Activated CD4-positive, alpha-beta memory T cell treated with anti-CD3 and anti-CD28 coated beads for 36 hours (primary cell): ENCODE data around the gene KNTC1. TPM values are rescaled to one million over a fixed set of nuclear protein-coding genes. Genes with fewer than 3 reads are reported as not detected.

Experiments
- CTCF ChIA-PET: fragments of 350-600 bp; sonication (Branson Sonifier 250); formaldehyde crosslinking; loops from one replicate; lab custom pipeline; 2021; ENCODE audit warnings: antibody characterized with exemption, inconsistent platforms; lab: Charles Lee
- POLR2A ChIA-PET: fragments of 350-600 bp; sonication (Branson Sonifier 250); formaldehyde crosslinking; loops from one replicate; lab custom pipeline; 2021; ENCODE audit warnings: antibody characterized with exemption; lab: Charles Lee
- DNase-seq: peaks from one replicate; pipeline ENCODE4 v3.0.0-alpha.2; 2020
- H3K27ac Mint-ChIP-seq: one replicate; pipeline ENCODE4 v1.8.0; 2021; ENCODE audit warnings: mixed read lengths
- H3K27me3 Mint-ChIP-seq: one replicate; pipeline ENCODE4 v1.8.0; 2021; ENCODE audit warnings: mixed read lengths
- H3K36me3 Mint-ChIP-seq: one replicate; pipeline ENCODE4 v1.8.0; 2021; ENCODE audit warnings: mixed read lengths
- H3K4me1 Mint-ChIP-seq: one replicate; pipeline ENCODE4 v1.8.0; 2021; ENCODE audit warnings: low read depth, mixed read lengths
- H3K4me3 Mint-ChIP-seq: one replicate; pipeline ENCODE4 v1.8.0; 2021; ENCODE audit warnings: mild to moderate bottlenecking, mixed read lengths
- H3K9me3 Mint-ChIP-seq: one replicate; pipeline ENCODE4 v1.8.0; 2021; ENCODE audit warnings: mixed read lengths
- intact Hi-C: fragments of 100-400 bp; cut with micrococcal nuclease; formaldehyde crosslinking; loops from one replicate; pipeline ENCODE4 v1.15.1; 2023
- total RNA-seq, 2 experiments: library from RNA; stranded (reverse); gene quantifications; one replicate each; pipeline ENCODE4 v1.2.3, GENCODE V29; 2021

Gene KNTC1
- total RNA-seq, 2 experiments from 2014 or later, result 136 to 147 TPM

DNA sequence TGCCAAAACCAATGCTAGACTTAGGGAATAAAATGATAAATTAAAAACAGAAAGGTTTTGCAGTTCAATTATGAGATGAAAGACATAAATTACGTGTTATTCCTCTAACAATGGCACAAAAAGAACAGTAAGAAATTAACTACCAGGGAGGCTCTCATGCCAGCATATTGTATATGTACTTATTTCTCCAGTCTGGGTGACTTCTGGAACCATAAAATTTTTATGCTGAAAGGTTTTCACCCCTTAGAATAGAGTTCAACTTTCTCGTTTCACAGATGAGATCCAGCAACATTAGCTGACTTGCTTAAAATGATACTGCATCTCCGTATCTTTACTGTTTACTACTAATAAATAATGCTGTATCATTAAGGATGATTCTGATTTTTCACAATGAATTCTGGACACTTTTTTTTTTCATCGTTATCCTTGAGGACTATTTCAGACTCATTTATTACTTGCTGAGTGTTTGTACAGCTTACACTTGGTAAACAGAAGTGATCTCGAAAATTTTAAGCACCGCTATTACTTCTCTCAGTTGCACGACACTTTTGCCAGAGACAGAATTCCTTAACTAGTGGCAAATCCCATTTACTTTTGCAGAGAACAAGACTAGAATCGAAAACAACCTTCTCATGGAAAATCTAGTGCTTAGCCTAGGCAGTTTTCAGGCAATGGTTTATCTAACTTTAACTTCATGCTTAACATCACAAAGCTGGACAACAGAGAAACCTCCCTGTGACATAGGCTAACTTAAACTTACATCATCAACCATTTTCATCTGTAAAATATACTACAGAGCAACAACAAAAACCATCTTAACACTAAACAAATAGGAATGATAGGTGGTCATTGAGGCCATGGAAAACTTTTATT is 3.0 kb upstream of the KNTC1 start:
- intact Hi-C loops, result no loop called here
- CTCF ChIA-PET, result interaction anchor here (1.0 kb wide), 2 partner anchors 52 to 125 kb away, joined by 3 to 4 read pairs; no protein-coding TSS in a partner anchor
- Mint-ChIP-seq H3K27ac (peak overlapping the region; percentile 41), H3K27me3 (no peaks in the 10 kb centered on the region), H3K9me3 (no peaks in the 10 kb centered on the region), H3K4me1 (peaks cover 48% of the 10 kb centered on the region), H3K4me3 (no peak overlapping the region), H3K36me3 (peaks cover 54% of the 10 kb centered on the region)
- DNase-seq, result no peak
- POLR2A ChIA-PET, result interaction anchor here (0.7 to 13.6 kb wide), 2 partner anchors 23 to 235 kb away, joined by 4 to 215 read pairs; partner anchors contain the start of gene ZCCHC8

DNA sequence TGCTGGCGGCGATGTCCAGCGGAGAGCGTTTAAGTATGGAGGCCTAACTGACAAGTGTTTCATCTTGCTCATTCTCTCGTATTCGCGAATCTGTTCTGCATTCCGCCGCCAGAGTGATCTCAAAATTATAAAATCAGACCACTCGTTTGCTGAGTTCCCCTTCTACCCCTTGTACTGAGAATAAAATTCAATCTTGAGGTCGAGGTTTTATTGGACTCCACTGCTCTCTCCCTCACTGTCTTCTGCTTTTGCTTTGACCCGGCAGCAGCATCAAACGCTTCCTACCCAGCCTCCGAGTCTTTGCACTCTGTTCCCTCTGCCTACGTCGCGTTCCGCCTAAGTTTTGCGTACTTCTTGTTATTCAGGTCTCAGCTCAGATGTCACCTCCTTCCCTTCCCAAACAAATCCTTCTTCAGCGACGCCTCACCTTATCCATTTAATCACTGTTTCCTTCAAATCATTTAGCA is 462 bp downstream of the KNTC1 start:
- peak; percentile 55 for DNase-seq
- Mint-ChIP-seq H3K27me3 (no peaks in the 10 kb centered on the region), H3K27ac (no peak overlapping the region), H3K4me3 (no peak overlapping the region), H3K36me3 (peaks cover 38% of the 10 kb centered on the region), H3K9me3 (no peaks in the 10 kb centered on the region), H3K4me1 (peaks cover 30% of the 10 kb centered on the region)
- CTCF ChIA-PET, result interaction anchor here (1.9 to 2.4 kb wide), 2 partner anchors 27 to 128 kb away, joined by 8 to 13 read pairs; partner anchors contain the start of gene ZCCHC8
- intact Hi-C loops, result loop anchor here (1.0 to 5.0 kb wide), 7 partner anchors 26 to 905 kb away; partner anchors contain the start of genes DENR, DIABLO, MPHOSPH9 and MTRFR
- POLR2A ChIA-PET, result interaction anchor here (1.1 to 13.6 kb wide), 5 partner anchors 12 to 301 kb away, joined by 3 to 215 read pairs (median 7); partner anchors contain the start of gene ZCCHC8

DNA sequence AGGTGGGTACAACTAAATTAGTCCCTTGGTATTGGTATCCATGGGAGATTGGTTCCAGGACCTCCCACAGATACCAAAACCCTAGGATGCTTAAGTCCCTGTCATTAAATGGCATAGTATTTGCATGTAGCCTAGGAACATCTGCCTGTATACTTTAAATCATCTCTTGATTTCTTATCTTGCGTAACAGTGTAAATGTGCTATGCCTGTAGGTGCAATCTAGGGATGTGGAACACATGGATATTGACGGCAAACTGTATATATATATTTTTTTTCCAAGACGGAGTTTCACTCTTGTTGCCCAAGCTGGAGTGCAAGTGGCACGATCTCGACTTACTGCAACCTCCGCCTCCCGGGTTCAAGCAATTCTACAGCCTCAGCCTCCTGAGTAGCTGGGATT is 1.5 kb downstream of the KNTC1 start:
- Mint-ChIP-seq H3K36me3 (peaks cover 38% of the 10 kb centered on the region), H3K27ac (no peak overlapping the region), H3K4me1 (peaks cover 21% of the 10 kb centered on the region), H3K27me3 (no peaks in the 10 kb centered on the region), H3K9me3 (no peaks in the 10 kb centered on the region), H3K4me3 (no peak overlapping the region)
- intact Hi-C loops, result loop anchor here (5.0 kb wide), 2 partner anchors 116 to 904 kb away; no protein-coding TSS in a partner anchor
- DNase-seq, result no peak
- POLR2A ChIA-PET, result interaction anchor here (13.6 kb wide), 1 partner anchor 27 kb away, joined by 215 read pairs; the partner anchor contains the start of gene ZCCHC8
- CTCF ChIA-PET, result interaction anchor here (2.4 kb wide), 1 partner anchor 129 kb away, joined by 13 read pairs; no protein-coding TSS in a partner anchor

DNA sequence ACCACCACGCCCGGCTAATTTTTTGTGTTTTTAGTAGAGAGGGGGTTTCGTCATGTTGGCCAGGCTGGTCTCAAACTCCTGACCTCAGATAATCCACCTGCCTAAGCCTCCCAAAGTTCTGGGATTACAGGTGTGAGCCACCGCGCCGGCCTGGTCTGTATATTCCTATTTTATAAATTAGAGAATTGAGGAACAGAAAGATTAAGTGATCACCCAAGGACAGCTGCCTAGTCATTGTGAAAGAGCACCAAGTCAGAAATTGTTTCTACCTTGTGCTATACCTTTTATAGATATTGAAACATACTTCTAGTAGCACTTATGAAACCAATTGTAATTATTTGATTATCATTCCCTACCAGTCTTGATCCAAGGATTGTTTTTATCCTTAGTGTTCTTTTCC is 1.9 kb downstream of the KNTC1 start:
- intact Hi-C loops, result loop anchor here (5.0 kb wide), 2 partner anchors 117 to 903 kb away; no protein-coding TSS in a partner anchor
- CTCF ChIA-PET, result no interaction called here
- no peak overlapping the region for H3K27ac Mint-ChIP-seq
- H3K36me3 Mint-ChIP-seq, result peaks cover 37% of the 10 kb centered on the region
- POLR2A ChIA-PET, result interaction anchor here (13.6 kb wide), 1 partner anchor 28 kb away, joined by 215 read pairs; the partner anchor contains the start of gene ZCCHC8
- no peaks in the 10 kb centered on the region for H3K27me3 Mint-ChIP-seq
- peaks cover 16% of the 10 kb centered on the region for H3K4me1 Mint-ChIP-seq
- no peaks in the 10 kb centered on the region for H3K9me3 Mint-ChIP-seq
- no peak for DNase-seq
- no peak overlapping the region for H3K4me3 Mint-ChIP-seq

DNA sequence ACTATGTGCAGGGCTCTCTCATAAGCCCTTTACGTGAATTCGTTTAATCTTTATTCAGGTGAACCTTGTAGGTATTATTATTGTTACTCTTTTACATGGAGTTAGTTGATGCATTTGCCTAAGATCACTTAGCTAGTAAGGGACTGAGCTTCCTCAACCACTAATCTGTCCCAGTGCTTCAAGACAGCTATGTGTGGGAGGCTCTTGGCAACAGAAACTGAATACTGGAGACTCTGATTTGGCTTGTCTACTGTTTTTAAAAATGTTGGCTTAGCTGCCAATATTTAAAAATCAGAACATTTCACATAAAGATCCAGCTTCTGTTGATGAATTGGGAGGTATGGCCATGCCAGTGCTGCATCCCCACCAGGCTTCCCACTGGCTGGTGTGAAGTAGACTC is 6.8 kb downstream of the KNTC1 start:
- Mint-ChIP-seq H3K27ac (no peak overlapping the region), H3K27me3 (no peaks in the 10 kb centered on the region), H3K4me3 (no peak overlapping the region), H3K9me3 (no peaks in the 10 kb centered on the region), H3K36me3 (peaks cover 40% of the 10 kb centered on the region), H3K4me1 (peaks cover 8% of the 10 kb centered on the region)
- DNase-seq, result no peak
- ChIA-PET CTCF (no interaction called here), POLR2A (no interaction called here)
- intact Hi-C loops, result no loop called here

DNA sequence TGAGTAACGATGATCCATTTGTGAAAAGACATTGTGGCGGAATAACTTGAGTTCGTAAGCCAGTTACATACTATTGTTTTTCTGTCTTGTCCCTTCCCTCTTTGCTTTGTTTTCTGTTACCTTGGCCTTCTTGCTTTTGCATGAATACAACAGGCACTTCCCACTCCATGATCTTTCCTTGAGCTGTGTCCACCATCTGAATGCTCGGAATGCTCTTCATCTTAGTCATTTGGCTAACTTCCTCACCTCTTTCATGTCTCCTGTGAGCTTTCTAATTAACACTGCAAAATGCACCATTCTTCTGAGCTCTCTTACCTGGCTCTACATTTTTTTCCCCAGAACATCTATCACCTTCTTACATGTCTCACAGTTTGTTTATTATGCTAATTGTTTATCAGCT is 10.0 kb downstream of the KNTC1 start:
- Mint-ChIP-seq H3K4me1 (no peaks in the 10 kb centered on the region), H3K36me3 (peaks cover 41% of the 10 kb centered on the region), H3K9me3 (no peaks in the 10 kb centered on the region), H3K27ac (no peak overlapping the region), H3K27me3 (no peaks in the 10 kb centered on the region), H3K4me3 (no peak overlapping the region)
- ChIA-PET POLR2A (interaction anchor here (0.9 kb wide), 1 partner anchor 19 kb away, joined by 4 read pairs; no protein-coding TSS in a partner anchor), CTCF (interaction anchor here (0.8 to 1.4 kb wide), 2 partner anchors 13 to 64 kb away, joined by 3 to 4 read pairs; no protein-coding TSS in a partner anchor)
- intact Hi-C loops, result no loop called here
- no peak for DNase-seq

DNA sequence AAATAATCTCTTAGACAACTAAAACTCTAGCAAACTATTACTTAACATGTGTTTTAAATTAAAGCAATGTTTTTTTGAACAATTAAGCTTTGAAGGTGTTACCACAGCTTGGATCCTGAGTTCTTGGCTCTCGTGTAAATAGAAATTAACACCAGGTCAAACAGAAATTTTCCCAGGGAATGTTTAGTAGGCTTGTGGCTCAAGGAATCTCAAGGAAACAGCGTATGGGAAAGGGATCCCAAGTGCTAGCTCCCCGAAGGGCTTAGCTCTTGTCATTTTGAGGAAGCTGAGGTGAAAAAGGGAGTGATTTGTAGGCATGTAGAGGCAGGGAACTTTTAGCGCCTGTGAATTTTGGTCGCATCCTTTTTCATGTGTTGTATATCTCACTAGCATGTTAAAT is 11.4 kb downstream of the KNTC1 start:
- POLR2A ChIA-PET, result interaction anchor here (1.7 kb wide), 1 partner anchor 11 kb away, joined by 8 read pairs; the partner anchor contains the start of genes KNTC1 and RSRC2
- Mint-ChIP-seq H3K27me3 (no peaks in the 10 kb centered on the region), H3K4me3 (no peak overlapping the region), H3K27ac (no peak overlapping the region), H3K9me3 (no peaks in the 10 kb centered on the region), H3K36me3 (peaks cover 42% of the 10 kb centered on the region), H3K4me1 (no peaks in the 10 kb centered on the region)
- DNase-seq, result no peak
- intact Hi-C loops, result no loop called here
- CTCF ChIA-PET, result interaction anchor here (0.6 to 1.4 kb wide), 2 partner anchors 12 to 185 kb away, joined by 4 read pairs; no protein-coding TSS in a partner anchor

DNA sequence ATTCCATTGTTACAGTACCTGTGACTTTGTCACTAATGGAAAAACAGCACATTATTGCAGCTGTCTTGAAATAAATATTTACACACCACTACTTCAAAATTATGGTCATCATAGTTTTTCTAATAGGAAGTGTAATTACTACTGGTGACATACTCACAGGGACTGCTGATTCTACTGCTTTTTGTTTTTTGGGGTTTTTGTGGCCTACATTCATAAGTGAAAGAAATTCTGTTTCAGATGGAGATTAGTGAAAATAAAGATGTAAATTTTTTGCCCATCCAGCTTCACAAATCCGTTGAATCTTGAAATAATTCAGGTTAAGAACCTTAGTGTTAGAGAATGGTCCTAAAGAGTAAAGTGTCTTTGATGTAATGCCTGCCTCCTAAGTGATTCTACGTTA is 17.5 kb downstream of the KNTC1 start:
- H3K4me3 Mint-ChIP-seq, result no peak overlapping the region
- peaks cover 32% of the 10 kb centered on the region for H3K36me3 Mint-ChIP-seq
- intact Hi-C loops, result no loop called here
- H3K9me3 Mint-ChIP-seq, result no peaks in the 10 kb centered on the region
- H3K27ac Mint-ChIP-seq, result no peak overlapping the region
- POLR2A ChIA-PET, result interaction anchor here (0.6 kb wide), 1 partner anchor 1390 kb away, joined by 5 read pairs; no protein-coding TSS in a partner anchor
- no peaks in the 10 kb centered on the region for H3K4me1 Mint-ChIP-seq
- CTCF ChIA-PET, result no interaction called here
- no peaks in the 10 kb centered on the region for H3K27me3 Mint-ChIP-seq
- no peak for DNase-seq

DNA sequence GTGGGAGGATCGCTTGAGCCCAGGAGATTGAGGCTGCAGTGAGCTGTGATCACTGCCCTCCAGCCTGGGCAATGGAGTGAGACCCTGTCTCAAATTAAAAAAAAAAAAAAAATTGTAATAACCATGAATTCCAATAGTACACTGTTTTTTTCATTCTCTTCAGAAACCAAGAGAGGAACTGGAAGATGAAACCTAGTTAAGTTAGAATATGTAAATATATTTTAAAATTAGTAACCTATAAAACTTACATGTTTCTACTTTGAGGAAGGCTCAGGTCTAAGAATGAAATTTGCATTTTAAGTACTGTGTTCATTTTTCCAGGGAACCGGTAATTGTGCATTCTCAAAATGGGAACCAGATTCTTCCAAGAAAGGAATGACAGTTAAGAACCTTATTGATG is 18.8 kb downstream of the KNTC1 start:
- peaks cover 38% of the 10 kb centered on the region for H3K36me3 Mint-ChIP-seq
- POLR2A ChIA-PET, result no interaction called here
- H3K4me3 Mint-ChIP-seq, result no peak overlapping the region
- H3K27ac Mint-ChIP-seq, result no peak overlapping the region
- H3K9me3 Mint-ChIP-seq, result no peaks in the 10 kb centered on the region
- intact Hi-C loops, result no loop called here
- no peaks in the 10 kb centered on the region for H3K27me3 Mint-ChIP-seq
- no peak for DNase-seq
- CTCF ChIA-PET, result no interaction called here
- no peaks in the 10 kb centered on the region for H3K4me1 Mint-ChIP-seq

DNA sequence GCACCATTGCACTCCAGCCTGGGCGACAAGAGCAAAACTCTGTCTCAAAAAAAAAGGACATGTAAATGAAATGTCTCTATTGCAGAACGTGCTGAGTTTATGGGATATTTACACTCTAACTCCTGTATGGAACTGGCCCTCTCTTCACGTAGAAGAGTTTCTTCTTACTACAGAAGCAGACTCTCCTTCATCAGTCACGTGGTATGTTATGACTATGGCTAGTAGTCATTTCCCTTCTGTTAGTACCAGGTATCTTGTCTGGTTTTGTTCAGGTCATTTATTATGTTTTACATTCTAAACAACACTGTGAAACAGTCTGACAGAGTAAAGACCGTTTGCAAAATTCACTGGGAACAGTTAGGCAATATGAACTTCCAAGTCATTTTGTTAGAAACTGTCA is 20.3 kb downstream of the KNTC1 start:
- Mint-ChIP-seq H3K4me3 (no peak overlapping the region), H3K9me3 (no peaks in the 10 kb centered on the region), H3K27me3 (no peaks in the 10 kb centered on the region), H3K4me1 (no peaks in the 10 kb centered on the region), H3K27ac (no peak overlapping the region), H3K36me3 (peaks cover 39% of the 10 kb centered on the region)
- no peak for DNase-seq
- CTCF ChIA-PET, result no interaction called here
- intact Hi-C loops, result no loop called here
- POLR2A ChIA-PET, result no interaction called here

DNA sequence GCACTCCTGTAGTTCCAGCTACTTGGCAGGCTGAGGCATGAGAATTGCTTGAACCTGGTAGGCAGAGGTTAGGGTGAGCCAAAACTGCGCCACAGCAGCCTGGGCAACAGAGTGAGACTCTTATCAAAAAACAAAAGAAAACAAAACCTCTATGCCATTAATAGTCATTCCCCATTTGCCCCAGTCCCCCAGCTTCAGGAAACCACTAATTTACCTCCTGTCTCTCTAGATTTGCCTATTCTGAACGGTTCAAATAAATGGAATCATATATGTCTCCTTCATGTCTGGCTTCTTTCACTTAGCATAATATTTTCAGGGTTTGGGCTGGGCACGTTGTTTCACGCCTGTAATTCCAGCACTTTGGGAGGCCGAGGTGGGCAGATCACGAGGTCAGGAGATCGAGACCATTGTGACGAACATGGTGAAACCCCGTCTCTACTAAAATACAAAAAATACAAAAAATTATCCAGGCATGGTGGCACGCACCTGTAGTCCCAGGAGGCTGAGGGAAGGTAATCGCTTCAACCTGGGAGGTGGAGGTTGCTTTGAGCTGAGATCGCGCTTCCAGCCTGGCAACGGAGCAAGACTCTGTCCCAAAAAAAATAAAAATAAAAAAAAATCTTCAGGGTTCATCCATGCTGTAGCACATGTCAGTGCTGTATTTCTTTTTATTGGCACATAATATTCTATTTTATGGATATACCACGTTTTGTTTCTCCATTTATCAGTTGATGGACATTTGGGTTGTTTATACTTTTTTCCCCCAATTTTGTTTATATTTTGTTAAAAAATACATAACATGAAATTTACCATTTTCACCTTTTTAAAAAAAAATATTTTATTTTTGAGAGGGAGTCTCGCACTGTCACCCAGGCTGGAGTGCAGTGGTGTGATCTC is 31.9 kb downstream of the KNTC1 start:
- no peak overlapping the region for H3K27ac Mint-ChIP-seq
- H3K4me1 Mint-ChIP-seq, result no peaks in the 10 kb centered on the region
- DNase-seq, result no peak
- ChIA-PET CTCF (no interaction called here), POLR2A (no interaction called here)
- H3K9me3 Mint-ChIP-seq, result no peaks in the 10 kb centered on the region
- no peak overlapping the region for H3K4me3 Mint-ChIP-seq
- intact Hi-C loops, result no loop called here
- H3K36me3 Mint-ChIP-seq, result peaks cover 34% of the 10 kb centered on the region
- no peaks in the 10 kb centered on the region for H3K27me3 Mint-ChIP-seq
